ENCODE measurements around the gene KLHL29.

KLHL29 gene

DNA sequence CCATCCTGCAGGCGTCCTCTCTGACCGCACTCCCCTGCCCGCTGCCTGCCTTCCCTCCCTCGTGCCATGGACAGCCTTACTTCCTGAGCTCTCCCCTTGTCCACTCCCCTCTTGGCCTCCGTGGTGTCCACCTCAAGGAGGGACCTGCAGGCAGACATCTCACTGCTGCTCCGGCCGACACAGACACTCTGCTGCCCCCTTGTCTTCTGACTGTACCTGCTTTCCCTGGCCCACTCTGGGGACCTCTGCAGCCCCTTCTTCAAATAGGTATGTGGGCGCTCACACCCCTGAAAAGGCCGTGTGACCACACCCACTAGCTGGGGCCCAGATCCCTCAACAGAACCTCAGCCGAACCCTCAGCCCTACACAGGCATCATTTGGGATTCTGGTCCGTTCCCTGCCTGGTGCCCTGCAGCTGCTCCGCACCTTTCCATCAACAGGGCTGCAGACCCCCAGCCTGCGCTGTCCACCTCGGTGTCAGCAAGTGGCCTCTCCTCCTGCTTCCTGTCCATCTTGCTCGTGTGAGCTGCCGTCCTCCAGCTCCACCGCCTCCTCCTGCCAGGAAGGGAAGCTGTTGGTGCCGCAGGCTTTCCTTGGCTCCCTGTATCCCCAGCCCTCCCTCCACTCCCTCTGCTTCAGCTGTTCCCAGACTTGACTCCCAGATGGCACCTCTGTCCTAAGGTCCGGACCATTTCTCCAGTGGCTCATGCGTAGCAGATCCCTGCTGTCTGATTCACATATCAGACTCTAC is 94.1 kb downstream of the KLHL29 start:
- no peak for DNase-seq

GRCh38 chr2:23480957-23481797 is 96.2 kb downstream of the KLHL29 start:
- DNase-seq, result no peak

- DNase-seq, result no peak
Measured at GRCh38 chr2:23482188-23482587, 97.2 kb downstream of the KLHL29 start.

DNA sequence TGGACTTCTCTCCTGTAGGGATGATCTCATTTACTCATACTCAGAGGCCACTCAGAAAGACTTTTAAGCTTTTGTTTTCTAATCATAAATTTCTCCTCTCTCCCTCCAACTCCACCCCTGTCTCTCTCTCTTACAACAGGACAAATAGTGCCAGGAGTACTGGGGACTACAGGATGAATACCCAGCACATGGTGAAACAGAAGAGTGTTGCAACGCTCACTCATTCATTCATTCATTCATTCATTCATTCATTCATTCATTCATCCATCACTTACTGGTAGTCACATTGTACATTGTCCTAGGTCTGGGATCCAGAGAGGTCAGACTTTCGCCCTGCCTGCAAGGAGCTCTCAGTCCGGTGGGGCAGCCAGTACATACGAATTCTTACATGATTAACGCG is 97.6 kb downstream of the KLHL29 start:
- DNase-seq, result no peak

DNA sequence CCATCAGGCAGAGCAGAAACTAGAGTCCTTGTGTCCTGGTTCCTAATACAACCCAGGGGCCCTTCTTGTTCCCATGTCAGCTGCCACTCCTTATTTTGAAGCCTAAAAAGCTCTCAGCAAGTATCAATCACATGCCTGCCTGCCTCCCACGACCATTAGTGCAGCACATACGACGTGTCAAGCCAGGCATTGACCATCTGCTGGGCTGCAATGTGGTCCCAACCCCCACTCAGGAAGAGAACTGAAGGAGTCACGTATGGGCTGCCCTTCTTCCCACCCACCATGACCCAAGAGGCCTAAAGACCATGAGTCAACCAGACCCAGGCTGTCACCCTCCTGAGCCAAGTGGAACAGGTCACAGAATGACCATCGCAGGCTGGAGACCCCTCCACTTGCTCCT is 98.8 kb downstream of the KLHL29 start:
- no peak for DNase-seq

DNA sequence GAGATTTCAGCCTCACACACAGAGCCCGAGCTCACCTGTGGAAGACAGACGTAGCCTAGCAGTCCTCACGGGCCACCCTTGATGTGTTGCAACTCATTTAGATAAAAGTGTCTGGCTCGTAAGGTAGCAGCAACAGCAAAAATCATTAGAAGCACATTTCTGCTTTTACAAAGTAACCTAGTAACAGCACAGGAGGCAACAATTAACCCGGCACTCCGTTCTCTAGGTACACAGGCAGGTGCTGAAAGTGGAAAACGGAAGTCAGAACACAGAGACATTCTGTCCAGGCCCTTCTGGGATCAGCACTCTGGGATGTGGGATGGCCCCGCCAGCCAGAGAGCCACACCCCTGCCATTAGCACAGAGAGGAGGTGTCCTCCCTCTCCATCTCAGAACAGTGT is 99.3 kb downstream of the KLHL29 start:
- DNase-seq, result no peak

- DNase-seq, result no peak
Measured at GRCh38 chr2:23484767-23485166, 99.8 kb downstream of the KLHL29 start.

GRCh38 chr2:23485261-23485660 is 100.3 kb downstream of the KLHL29 start:
- DNase-seq, result no peak

DNA sequence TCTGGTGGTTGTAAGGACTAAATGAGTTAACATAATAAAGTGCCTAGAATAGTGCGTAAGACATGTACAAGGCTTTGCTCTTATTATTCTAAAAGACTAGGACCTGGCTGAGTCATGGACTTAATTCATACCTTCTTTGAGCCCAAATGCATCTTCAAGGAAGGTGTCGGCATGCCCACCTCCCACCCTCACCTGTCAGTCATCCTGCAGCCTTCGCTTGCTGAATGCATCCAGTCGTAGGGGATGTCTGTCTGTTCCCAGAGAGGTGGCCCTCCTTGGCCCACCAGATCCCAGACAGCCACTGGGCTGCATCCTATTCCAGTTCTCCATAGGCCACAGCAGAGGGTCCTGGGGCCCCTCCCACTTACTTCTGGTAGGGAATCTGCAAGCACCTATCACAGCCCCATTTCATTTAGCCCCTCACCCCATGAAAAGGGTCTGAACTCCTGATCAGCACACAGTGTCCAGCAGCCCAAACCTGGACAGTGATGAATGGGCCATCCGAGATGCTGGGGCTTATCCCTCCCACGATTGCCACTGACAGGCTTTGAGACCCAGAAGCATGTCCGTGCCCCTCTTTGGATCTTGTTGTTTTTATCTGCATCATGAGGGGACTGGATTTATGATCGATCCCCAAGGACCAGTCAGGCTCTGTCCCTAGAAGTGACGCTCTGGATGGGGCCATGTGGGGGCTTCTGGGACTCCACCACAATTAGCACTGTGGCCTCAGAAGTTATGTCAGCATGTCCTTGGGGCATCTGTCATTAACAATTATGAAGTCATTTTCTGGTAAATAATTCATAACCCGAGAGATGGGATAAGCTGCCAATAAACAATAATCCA is 101.1 kb downstream of the KLHL29 start:
- no peak for DNase-seq

- DNase-seq, result no peak
Measured at GRCh38 chr2:23486684-23487075, 101.7 kb downstream of the KLHL29 start.

DNA sequence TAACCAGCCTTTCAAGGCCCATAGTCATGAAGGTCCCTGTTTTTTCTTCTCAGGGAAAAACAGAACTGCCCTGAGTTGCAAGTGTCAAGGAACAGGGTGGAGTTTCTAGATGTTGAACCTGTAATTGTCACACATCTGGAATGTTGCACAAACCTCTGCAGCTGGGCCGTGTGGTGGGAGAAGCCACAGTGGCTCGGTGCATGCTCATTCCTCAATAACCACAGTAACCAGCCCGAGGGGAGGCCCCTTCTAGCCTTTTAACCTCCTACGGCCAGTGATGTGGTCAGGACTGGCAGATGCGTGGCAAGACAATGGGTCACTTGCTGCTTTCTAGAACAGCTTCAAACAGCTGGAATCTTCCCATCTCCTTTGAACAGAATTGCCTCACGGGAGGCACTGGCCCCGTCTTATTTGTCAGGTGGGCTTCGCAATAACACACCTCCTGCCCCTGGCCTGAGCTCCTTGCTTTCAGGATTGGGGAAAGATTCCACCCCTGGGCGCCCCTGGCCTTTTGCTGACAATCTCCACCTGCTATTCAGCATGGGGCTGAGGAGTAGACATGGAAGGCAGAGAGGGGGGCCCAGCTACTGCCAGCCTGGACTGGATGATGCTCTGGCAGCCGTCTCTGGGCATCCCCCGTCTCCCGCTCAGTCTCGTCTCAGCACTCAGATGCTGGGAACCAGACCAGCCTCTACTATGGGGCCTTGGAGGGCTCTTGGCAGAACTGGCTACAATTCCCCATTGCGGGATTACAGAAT is 102.9 kb downstream of the KLHL29 start:
- DNase-seq, result no peak

DNA sequence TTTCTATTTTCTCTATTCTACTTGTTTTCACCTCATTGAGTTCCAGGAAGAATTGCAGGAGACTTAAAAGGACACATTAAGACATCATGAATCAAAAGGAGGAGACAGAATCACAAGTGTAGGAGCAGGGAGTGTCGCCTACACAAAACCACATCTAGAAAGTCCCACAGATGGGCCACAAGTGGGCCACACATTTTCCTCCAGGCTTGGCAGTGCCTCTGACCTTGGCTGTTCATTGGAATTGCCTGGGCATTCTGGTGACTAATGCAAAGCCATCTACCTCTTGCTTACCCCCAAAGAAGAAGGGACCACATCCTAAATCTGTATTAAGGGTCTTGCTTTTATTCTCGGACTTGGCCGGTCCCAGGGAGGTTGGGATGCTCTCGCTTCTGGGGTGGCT is 103.6 kb downstream of the KLHL29 start:
- no peak for DNase-seq

DNA sequence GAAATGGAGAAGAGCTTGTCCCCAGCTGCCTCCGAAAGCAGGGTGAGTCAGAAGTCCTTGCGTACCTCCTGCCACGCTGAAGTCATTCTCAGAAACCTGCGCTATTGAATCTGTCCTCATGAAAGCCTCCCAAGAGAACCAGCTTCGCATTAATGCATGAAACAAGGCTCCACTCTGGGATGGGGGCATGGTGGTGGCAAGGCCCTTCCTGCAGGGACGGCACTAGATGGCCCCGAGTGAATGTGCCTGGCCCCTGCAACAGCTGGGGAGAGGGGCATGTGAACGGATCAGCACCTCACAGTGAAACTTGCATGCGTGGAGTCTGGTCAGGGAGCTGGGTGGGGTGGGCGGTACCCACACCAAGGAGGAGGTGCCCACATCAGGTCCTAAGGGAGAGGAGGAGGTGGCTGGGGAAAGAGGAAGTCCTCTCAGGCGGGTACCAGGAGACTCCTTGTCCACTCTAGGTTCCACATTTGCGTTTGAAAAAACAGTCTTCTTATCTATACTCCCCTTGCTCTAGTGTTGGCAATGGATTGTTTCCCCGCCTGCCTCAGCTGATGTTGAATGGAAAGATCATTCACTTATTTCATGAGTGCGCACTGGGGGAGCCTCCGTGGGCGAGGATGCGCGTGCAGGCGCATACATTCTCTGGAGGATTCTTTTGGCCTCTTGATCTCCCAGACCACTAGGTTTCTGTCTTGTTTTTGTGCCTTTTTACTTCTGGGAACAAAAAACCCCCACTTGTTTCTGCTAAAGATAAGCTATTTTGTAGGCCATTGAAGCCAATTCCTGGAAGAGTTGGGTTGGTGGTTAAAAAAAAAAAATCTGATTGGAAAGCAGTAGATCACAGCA is 104.7 kb downstream of the KLHL29 start:
- no peak for DNase-seq

DNA sequence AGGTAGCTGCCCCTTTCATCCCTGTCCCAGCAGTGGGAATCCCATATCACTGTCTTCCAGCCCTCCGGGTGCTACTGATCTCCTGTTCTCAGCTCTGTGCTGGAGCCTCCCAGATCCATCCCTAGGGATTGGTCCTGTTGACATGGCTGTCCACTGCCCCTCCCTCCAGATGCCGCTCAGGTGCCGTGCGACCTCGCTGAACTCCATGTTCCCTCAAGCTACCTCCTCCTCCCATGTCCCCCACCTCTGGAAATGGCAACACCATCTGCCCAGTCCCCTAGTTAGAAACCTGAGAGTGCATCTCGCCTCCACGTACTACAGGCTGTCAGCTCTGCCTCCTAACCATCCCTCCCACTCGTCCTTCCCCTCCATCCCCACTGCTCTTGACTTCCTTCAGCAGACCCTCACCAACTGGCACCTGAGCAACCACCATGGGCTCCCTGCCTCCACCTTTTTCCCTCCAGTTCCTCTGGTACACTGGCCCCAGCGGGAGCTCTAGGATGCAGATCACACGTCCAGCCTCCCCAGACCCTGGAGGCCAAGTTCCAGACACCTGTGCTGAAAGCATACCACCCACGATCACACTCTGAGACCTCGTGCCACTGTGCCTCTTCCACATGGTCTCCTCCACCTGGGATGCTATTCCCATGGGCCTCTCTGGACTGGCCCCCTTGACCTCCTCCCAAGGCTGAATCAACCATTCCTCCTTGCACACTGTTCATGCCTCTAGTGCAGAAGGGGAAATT is 106.8 kb downstream of the KLHL29 start:
- no peak for DNase-seq

DNA sequence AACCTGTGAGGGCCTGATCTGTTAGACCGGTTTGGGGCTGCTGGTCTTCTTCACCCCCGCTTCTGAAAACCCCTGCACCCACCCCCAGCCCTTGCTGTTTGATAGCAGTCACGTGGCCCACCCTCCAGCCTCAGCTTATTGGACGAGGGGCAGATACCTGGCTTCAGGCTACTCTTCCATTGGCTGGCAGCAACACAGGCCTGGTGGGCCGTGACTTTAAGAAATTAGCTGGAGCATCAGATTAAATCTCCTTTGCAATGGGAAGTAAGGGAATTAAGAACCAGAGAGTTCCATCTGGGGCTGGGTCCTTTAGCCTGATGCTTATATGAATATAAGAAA is 107.3 kb downstream of the KLHL29 start:
- no peak for DNase-seq

DNA sequence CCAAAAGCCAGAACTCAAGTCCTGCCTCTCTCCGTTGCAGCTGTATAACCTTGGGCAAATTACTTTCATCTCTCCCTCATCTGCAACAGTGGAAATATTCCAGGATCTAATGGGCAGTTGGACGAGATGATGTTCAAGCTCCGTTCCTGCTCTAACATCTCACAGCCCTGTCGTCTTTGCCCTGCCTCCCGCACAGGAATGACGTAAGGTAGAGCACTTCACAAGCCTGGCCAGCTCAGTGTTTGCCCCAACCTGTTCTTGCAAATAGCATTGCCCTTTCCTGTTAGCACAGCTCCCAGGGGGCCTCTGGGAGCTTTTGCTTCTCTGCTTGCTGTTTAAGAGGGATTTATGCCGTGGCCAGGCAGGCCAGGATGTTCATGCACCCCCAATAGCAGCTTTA is 107.9 kb downstream of the KLHL29 start:
- DNase-seq, result no peak

GRCh38 chr2:23493846-23494245 is 108.9 kb downstream of the KLHL29 start:
- no peak for DNase-seq

DNA sequence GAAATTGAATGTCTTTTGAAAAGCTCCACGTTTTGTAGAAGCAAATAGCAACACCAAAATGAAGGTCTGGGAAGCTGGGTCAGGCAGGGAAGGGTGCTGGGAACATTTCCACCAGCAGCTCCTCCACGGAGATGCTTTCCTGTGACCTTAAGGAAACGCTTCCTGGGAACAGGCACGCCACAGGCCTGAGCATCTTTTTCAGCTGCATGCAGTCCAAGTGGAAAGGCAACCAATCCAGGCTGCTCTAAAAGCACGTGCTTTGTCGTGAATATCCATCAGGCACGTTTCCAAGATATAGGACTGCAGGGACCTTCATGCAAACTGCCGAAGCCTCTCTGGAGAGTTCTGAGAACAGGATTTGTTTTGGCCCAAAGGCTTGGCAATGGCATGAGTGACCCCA is 109.3 kb downstream of the KLHL29 start:
- DNase-seq, result no peak

GRCh38 chr2:23495661-23496114 is 110.7 kb downstream of the KLHL29 start:
- no peak for DNase-seq

- DNase-seq, result no peak
Measured at GRCh38 chr2:23496456-23496855, 111.5 kb downstream of the KLHL29 start.

DNA sequence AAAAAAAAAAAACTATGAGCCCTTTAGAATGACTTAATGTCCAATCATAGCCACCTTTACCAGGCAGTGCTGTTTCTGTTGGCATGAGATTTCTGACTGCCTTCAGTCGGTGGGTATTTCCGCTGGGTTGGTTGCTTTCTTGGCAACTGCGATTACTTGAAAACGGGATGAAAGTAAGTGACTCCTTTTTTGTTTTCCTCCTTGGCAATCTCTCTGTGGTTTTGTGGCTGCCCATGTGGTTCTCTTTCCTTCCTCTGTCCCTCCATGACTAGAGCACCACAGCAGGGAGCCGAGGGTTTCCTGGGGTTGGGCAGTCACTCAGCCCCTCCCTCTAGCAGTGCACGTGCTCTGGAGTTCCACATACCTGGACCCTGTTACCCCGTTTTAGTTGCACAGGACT is 112.1 kb downstream of the KLHL29 start:
- peak; percentile 3 for DNase-seq

Data from stimulated activated CD4-positive, alpha-beta T cell treated with anti-CD3 and anti-CD28 coated beads, Interleukin-12 subunit alpha, Interleukin-12 subunit beta, amount 100 ng/mL, for 4 hours (primary cell).